Left ventricle myocardium inferior (tissue), 1 donor: ENCODE results near the gene LIPC. TPM values are rescaled to one million over a fixed set of nuclear protein-coding genes. Genes with fewer than 3 reads are reported as not detected.

ENCODE experiments used
- DNase-seq: peaks from one replicate; pipeline ENCODE4 v3.0.0-alpha.2; 2020
- H3K27ac ChIP-seq: fragments of 200-600 bp; replicated peaks from 2 replicates; pipeline ENCODE4 v1.8.0; 2021
- H3K27me3 ChIP-seq: fragments of 200-600 bp; 2 replicates; pipeline ENCODE4 v1.8.0; 2021; ENCODE audit warnings: low read depth
- H3K36me3 ChIP-seq: fragments of 200-600 bp; 2 replicates; pipeline ENCODE4 v1.8.0; 2021
- H3K4me1 ChIP-seq: fragments of 200-600 bp; 2 replicates; pipeline ENCODE4 v1.8.0; 2021
- H3K4me3 ChIP-seq: fragments of 200-600 bp; 2 replicates; pipeline ENCODE4 v1.8.0; 2021; ENCODE audit warnings: mild to moderate bottlenecking, moderate library complexity
- H3K9me3 ChIP-seq: fragments of 200-600 bp; replicated peaks from 2 replicates; pipeline ENCODE4 v1.8.0; 2021
- intact Hi-C: fragments of 100-400 bp; cut with micrococcal nuclease; formaldehyde crosslinking; loops from one replicate; pipeline ENCODE4 v1.11.0; 2022
- total RNA-seq: library from RNA; stranded (reverse); fragmentation: NEBNext Ultra II Directional; extraction: Animal tissue kit (Norgen Biotek cat#: 25700); gene quantifications from one replicate; pipeline ENCODE4 v1.2.1, GENCODE V29; 2021
- TF ChIP-seq, protein P1 (sequence below): fragments of 200-600 bp; IDR thresholded peaks from 2 replicates; pipeline ENCODE4 v1.8.0; 2021; ENCODE audit warnings: antibody characterized with exemption, mild to moderate bottlenecking, borderline replicate concordance
- donor health status: DM: no; HTN: yes; CAD: no; lungs with severe emphysema.

LIPC gene
- total RNA-seq, 1 donor from 2014 or later: 1.5 TPM

DNA sequence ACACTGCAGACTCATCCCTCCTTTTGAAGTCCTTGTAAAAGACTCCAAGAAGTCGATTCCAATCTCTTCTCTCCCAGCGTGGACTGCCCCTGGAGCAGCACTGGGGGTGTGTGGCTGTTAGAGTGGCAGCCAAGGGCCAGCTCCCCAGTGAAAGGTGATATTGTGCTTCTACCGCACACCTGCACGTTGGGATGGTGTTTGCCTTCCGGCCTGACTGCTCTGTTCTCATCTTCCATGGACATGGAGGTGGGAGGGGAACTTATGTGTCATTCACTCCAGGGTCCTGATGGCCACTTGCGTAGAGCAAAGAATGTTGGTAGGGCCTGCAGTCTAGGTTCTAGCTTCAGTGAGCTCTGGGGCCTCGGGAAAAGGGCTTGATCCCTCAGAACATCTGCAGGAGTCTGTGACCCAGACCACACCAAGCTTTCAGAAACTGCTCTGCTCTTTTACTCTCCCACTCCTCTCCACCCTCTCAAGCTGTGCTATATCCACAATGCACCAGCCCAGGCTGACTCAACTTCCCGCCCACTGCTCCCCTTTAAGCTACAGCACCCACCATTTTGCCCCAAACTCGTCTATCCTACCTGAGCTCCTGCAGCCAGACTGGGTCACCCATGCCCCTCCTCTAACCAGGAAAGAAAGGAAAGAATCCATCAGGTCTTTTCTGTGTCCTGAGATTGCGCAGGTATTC, 31.3 kb downstream of the LIPC start:
- DNase-seq: no peak
- TF ChIP-seq, protein P1, sequence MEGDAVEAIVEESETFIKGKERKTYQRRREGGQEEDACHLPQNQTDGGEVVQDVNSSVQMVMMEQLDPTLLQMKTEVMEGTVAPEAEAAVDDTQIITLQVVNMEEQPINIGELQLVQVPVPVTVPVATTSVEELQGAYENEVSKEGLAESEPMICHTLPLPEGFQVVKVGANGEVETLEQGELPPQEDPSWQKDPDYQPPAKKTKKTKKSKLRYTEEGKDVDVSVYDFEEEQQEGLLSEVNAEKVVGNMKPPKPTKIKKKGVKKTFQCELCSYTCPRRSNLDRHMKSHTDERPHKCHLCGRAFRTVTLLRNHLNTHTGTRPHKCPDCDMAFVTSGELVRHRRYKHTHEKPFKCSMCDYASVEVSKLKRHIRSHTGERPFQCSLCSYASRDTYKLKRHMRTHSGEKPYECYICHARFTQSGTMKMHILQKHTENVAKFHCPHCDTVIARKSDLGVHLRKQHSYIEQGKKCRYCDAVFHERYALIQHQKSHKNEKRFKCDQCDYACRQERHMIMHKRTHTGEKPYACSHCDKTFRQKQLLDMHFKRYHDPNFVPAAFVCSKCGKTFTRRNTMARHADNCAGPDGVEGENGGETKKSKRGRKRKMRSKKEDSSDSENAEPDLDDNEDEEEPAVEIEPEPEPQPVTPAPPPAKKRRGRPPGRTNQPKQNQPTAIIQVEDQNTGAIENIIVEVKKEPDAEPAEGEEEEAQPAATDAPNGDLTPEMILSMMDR: no peak
- no peaks in the 10 kb centered on the region for H3K9me3 ChIP-seq
- no peaks in the 10 kb centered on the region for H3K27me3 ChIP-seq
- H3K27ac ChIP-seq: no peak overlapping the region
- peaks cover 22% of the 10 kb centered on the region for H3K4me1 ChIP-seq
- H3K36me3 ChIP-seq: no peaks in the 10 kb centered on the region
- H3K4me3 ChIP-seq: no peak overlapping the region
- intact Hi-C loops: no loop called here

DNA sequence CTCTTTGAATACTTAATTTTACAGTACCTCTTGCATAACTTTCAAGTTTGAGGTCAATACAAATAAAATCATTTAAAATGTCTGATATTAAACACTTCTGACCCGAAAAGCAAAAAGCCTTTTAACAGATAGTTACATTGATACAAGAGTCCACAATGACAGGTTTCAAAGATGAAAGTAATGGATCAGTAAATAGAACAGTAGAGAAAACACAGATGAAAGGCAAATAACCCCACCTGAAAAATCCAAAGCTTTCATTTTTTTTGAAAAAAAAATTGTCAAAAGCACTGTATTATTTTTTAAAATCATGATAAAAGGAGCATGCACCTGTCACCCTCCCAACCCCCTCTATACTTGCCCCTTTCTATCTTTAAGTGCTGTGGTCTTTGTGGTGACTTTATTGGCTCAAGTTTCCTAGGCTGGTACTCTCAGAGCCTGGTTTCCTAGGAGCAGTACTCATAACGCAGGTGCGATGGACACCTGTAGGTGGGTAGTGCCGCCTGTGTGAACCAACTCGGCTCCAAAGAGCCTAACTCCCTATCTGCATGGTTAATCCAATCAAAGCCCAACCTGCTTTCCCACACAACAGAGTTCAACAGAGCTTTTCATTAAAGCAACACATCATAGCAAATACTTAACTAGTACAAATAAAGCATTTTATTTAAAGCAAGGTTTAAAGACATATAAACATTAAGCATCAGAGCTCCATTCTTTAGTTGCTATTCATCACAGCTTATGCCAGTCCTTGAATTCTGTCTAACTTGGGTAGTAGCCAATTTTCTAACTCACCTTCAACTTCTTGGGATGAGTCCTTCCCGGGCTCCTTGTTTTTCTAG, 32.2 kb downstream of the LIPC start:
- Histone ChIP-seq H3K4me1 (peaks cover 13% of the 10 kb centered on the region), H3K36me3 (no peaks in the 10 kb centered on the region), H3K9me3 (no peaks in the 10 kb centered on the region), H3K4me3 (no peak overlapping the region), H3K27ac (no peak overlapping the region), H3K27me3 (no peaks in the 10 kb centered on the region)
- no peak for DNase-seq
- TF ChIP-seq, protein P1: no peak
- intact Hi-C loops: no loop called here

DNA sequence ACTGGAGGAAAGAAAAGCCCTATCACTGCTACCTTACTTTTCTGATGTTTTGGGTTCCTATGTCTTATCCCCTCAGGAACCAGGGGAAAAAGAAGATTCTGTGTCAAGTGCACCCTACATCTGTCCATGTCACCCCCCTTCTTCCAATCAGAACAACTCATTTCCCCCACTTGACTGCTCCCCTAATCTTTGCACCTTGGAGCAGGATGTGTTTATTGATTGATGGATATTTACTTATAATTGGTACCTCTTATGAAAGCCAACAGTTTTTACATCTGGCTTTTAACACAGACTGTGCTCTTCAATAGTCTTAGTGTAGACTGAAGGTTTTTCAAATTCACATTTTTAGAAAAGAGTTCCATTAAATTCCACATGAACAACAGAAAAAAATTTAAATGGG, 33.3 kb downstream of the LIPC start:
- H3K9me3 ChIP-seq: no peaks in the 10 kb centered on the region
- no peaks in the 10 kb centered on the region for H3K36me3 ChIP-seq
- H3K27ac ChIP-seq: no peak overlapping the region
- intact Hi-C loops: no loop called here
- no peak for DNase-seq
- no peak overlapping the region for H3K4me3 ChIP-seq
- H3K4me1 ChIP-seq: peaks cover 3% of the 10 kb centered on the region
- TF ChIP-seq, protein P1: no peak
- no peaks in the 10 kb centered on the region for H3K27me3 ChIP-seq

DNA sequence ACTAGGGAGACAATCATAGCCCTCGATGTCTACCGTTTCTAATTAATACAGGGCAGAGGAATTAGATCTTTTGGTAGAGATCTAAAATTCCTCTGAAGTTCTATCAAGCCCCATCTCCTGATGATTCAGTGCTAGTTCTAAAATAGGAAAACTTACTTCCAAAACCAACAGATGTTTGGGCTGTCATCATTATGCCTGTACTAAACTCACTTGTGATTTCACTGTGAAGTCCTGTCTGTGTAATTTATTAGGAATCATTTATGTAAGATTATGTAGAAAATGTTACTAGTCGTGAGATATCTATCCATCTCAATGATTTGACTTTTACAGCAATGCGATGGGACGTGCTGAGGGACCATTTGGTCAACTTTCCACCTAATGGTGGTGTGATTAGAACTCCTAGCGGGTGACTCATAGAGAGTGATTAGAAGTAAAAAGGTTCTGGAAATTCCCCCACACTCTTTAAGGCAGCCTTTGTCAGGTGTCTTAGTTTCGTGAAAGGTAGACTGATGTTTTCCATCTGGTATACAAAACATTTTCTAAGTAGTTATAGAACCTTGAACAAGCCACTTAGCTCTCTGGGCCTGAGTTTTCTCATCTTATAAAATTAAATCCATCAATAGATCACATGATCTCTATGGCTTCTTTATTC, 34.2 kb downstream of the LIPC start:
- TF ChIP-seq, protein P1: no peak
- no peak for DNase-seq
- H3K9me3 ChIP-seq: no peaks in the 10 kb centered on the region
- no peak overlapping the region for H3K4me3 ChIP-seq
- no peaks in the 10 kb centered on the region for H3K4me1 ChIP-seq
- intact Hi-C loops: no loop called here
- no peaks in the 10 kb centered on the region for H3K27me3 ChIP-seq
- no peaks in the 10 kb centered on the region for H3K36me3 ChIP-seq
- H3K27ac ChIP-seq: no peak overlapping the region

DNA sequence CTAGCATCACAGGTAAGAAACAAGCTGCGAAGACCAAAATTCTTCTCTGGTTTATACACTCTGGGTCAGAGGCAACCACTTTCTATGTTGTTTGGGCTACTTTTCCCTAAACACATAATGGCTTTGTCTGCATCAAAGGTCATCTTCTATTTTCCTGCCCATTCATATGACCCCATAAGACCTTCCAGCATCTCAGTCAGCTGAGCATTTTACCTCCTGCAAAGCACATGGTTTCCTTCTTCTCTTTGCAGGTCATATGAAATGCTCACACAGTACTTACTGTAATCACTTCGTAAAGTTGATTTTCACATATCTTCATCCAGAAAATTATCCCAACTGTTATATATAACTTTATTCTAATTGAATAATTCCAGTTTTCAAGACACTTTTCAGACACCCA, 34.8 kb downstream of the LIPC start:
- Histone ChIP-seq H3K27me3 (no peaks in the 10 kb centered on the region), H3K9me3 (no peaks in the 10 kb centered on the region), H3K4me3 (no peak overlapping the region), H3K36me3 (no peaks in the 10 kb centered on the region), H3K4me1 (no peaks in the 10 kb centered on the region), H3K27ac (no peak overlapping the region)
- no peak for DNase-seq
- intact Hi-C loops: no loop called here
- TF ChIP-seq, protein P1: no peak
